HG03571 (cell line): ENCODE data around the gene SHC2.
"Not testable (repeated sequence)": the region's sequence is repeated elsewhere in the genome, so short reads cannot be mapped to it uniquely, and the experiment has no call there.

Source experiments
- ATAC-seq: cut with Tn5 transposase; IDR thresholded peaks from one replicate; pipeline ENCODE4 v1.9.1; 2021; ENCODE audit not compliant: unreplicated experiment

SHC2 gene

DNA sequence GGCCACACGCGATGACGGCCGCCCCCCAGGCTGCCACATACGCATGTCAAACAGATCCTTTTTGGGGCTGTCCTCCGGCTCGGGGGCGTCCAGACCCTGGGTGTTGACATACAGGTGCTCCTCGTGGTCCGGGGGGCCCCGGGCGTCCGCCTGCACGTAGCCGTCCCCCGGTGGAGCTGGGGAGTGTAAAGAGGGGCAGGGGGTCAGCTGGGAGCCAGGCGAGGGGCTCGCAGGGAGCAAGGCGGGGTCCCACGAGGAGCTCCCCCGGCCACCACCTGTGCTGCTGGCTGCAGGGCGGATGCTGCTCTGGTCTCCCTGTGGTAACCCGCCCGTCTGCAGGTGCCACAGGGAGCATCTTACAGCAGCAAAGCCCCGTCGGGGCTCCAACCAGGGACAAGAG is 35.8 kb downstream of the SHC2 start:
- ATAC-seq: no peak

DNA sequence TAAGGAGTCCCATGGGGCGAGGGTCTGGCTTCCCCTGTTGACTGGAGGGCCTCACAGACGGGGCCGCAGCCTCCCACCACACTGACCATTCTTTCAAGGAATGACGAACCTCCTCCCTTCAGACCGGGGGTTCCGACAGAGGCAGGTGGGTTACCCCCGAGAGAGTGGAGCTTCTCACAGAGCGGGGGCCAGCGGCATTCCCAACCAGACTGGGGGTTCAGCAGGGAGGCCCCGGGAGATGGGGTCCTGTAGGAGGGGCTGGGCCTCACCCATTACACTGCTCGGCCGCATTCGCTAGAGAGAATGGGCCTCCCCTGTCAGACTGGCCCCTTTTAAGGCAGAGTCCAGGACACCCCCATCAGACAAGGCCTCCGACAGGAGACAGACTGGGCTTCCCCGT is 36.3 kb downstream of the SHC2 start:
- no peak for ATAC-seq

GRCh38 chr19:423691-424466 is 37.0 kb downstream of the SHC2 start:
- ATAC-seq: no peak

- not testable (repeated sequence) for ATAC-seq
These were observed 38.0 kb downstream of the SHC2 start for GRCh38 chr19:422917-423226.

- no peak for ATAC-seq
These were observed 38.5 kb downstream of the SHC2 start for GRCh38 chr19:422213-422916.

- ATAC-seq: no peak
These were observed 40.9 kb downstream of the SHC2 start for GRCh38 chr19:419721-420515.

DNA sequence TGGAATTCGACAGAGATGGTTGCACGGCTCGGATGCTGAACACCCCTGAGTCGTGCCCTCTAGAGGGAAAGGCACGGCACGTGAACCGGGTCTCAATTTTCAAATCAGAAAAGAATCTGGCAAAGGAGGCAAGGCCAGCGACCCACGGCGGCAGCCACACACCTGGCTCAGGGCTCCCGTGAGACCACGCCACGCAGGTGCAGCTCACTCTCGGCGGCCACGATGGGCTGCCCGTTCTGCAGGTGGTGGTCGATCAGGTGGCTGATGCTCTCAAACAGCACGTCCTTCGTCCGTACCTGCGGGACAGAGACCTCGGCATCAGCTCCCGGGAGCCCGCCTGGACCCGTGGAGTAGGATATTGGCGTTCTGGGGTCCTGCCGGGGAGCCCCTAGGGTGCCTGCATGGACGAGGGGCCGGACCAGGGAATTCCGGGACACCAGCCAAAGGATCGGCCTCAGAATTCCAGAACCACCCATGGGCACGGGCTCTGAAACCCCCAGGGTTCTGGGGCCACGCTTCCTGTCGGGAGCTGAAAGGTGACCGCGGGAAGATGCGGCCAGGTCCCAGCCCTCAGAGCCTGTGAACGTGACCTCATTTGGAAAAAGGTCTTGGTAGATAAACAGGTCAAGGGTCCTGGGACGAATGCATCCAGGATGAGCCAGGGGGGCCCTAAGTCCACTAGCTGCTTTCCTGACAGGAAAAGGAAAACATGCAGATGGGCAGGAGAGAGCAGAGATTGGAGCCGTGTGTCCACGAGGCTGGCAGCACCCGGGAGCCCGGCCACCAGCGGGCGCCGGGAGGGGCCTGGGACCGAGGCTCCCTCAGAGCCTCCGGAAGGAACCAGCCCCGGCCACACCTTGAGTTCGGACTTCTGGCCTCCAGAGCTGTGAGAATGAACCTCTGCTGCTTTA is 41.8 kb downstream of the SHC2 start:
- no peak for ATAC-seq

GRCh38 chr19:416416-416815 is 44.4 kb downstream of the SHC2 start:
- no peak for ATAC-seq

- ATAC-seq: no peak
These were observed 45.5 kb downstream of the SHC2 start for GRCh38 chr19:415292-415691.

- no peak for ATAC-seq
These were observed 46.9 kb downstream of the SHC2 start for GRCh38 chr19:413756-414420.

DNA sequence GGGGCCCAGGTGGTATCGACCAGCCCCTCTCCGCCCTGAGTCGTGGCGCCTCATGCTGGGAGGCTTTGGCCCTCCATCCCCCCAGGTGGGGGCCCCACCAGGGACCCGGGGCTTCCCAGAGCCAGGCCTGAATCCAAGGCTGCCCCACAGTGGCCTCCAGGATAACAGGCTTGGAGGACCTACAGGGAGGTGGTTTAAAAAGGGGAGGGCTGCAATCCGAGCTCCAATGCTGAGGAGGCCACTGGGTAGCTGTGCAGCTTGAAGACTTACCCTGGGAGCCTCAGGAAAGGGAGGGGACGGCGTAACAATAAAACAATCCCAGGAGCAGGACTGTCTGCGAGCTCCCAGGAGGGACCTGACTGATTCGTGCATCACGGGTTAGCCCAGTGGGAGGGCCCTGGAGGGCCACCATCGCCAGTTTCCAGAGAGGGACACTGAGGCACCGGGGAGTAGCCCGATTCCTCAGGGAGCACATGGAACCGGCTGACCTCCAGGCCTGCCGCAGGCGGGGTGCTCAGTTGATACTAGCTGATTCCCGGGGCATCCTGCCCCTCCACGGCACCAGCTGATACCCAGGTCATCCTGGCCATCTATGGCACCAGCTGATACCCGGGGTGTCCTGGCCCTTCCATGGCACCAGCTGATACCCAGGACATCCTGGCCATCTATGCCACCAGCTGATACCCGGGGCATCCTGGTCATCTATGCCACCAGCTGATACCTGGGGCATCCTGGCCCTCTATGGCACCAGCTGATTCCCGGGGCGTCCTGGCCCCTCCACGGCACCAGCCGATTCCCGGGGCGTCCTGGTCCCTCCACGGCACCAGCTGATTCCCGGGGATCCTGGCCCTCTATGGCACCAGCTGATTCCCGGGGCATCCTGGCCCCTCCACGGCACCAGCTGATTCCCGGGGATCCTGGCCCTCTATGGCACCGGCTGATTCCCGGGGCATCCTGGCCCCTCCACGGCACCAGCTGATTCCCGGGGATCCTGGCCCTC is 48.2 kb downstream of the SHC2 start:
- no peak for ATAC-seq

DNA sequence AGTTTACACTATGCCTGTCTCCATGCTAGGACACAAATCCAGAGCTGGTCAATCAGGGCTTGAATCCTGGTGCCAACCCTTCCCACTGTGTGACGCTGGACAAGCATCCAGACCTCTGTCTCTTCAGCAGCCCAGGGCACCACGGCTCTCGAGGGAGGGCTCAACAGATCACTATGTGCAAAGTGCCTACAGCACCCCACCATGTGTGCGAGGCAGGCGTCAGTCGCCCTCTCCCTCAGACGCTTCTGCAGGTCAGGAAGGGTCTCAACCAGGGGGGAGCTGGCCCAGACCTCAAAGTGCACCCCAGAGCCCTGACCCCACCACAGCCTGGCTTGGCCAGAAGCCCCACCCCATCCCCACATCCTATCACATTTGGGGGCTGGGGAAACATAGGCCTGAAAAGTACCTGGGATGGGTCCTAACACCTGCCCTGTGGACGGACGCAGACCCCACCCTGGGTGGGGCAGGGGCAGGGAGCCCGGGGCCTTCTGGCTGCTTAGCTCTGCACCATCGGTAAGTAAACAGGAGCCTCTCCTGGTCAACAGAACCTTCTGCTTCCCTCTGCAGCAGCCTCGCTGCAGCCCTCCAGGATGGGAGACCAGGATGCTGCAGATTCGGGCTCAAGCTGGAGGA is 49.0 kb downstream of the SHC2 start:
- no peak for ATAC-seq

GRCh38 chr19:411121-411722 is 49.6 kb downstream of the SHC2 start:
- not testable (repeated sequence) for ATAC-seq

DNA sequence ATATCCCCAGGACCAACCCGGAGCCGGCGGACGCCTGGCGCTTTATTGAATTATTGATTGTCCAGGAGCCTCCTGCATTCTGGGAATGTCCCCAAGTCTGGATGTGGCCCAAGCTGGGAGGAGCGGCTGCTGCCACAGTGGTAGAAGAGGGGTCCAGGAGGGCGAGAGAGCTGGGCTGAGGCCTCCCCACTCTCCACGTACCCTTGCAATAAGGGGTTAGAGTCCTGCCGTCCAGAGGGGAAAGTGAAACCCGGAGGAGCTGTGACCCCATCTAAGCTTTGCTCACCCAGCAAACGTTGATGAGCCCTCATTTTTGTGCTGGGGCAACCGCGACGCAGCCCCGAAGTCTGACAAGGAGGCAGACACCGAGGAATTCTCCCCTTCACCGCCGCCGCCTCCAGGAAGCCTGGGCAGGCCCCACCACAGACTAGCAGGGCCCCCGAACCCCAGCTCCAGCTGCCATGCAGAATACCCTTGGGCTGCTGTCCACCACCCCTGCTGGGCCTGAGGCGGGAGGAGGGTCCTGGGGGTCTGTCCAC is 50.5 kb downstream of the SHC2 start:
- no peak for ATAC-seq

DNA sequence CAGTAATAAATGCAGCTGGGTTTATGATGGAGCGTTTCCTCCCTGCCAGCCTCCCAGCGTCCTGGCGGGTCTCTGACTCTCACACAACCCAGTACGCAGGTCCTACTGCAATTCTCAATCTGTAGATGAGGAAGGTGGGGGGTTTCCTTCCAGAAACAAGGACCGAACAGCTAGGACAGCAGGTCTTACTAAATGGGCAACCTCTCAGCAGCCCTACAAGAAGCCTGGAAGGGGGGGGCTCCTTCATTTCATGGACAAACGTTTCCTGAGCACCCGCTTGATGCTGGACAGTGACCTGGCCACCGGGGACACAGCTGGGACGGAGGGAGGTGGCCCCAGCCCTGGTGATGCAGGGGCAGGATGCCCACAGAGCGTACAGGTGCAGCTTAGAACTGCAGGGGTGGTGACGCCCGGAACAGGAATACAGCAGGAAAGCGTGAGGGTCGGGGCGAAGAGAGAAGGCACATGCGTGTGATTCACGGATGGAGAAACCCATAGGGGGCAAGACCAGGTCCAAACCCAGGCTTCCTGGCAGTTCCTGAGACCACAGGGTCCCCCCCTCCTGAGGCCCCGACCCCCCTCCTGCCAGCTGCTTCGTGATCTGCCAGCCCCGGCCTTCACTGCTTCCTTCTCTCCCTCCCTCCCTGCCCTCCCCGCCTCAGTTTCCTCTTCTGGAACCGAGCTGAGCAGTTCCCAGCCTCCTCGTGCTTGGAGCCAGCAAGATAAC is 51.2 kb downstream of the SHC2 start:
- ATAC-seq: no peak

DNA sequence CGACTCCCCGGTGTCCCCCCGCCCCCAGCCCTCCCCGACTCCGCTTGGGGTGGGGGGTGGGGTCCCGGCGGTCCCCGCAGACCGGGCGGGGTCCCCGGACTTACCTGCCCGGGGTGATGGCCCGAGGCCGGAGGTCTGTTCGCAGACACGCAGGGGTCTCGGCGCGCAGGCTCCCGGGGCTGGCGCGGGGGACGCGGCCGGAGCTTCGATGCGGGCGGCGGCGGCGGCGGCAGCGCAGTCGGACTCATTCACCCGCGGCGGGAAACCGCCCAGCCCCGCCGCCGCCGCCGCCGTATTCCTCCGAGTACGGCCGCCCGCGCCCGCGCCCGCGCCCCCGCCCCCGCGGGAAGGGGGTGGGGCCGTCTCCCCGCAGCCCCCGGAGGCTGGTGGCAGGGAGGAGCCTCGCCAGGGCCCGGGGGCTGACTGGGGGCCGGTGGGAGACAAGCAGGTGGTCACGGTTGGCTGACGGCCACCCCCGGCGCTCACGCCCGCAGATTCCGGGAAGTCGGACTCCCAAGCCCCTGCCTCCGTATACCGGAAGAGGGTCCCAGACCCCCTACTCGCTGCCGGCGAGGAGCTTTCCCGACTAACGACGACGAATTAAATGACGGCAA is 51.8 kb downstream of the SHC2 start, which contains the start of gene C2CD4C:
Gene C2CD4C, minus strand, starts transcription at position 246 of the 614 bp plus-strand sequence. CDS start 786 bp downstream, outside the sequence.
- no peak for ATAC-seq

- ATAC-seq: no peak
These were observed 52.4 kb downstream of the SHC2 start for GRCh38 chr19:408441-408901.
